HepG2 (cell line): ENCODE measurements around the gene RHBDL3. TPM values are rescaled to one million over a fixed set of nuclear protein-coding genes. Genes with fewer than 3 reads are reported as not detected.
A peak's percentile ranks its signal among the peaks of the same experiment; 100 is the strongest.

ENCODE experiments used
- ARID5B ChIP-seq: IDR thresholded peaks from 2 replicates; pipeline ENCODE4 v1.4.0; 2020; ENCODE audit warnings: mild to moderate bottlenecking, missing genetic modification reagents
- ATF5 ChIP-seq: sonication (generic); formaldehyde crosslinking; IDR thresholded peaks from 2 replicates; pipeline ENCODE4 v1.4.0; 2020; ENCODE audit warnings: mild to moderate bottlenecking, low read depth, missing genetic modification reagents
- BCL6 ChIP-seq: IDR thresholded peaks from 2 replicates; pipeline ENCODE4 v1.6.1; 2016; ENCODE audit warnings: missing genetic modification reagents, missing compliant biosample characterization
- GRHL1 ChIP-seq: sonication (generic); formaldehyde crosslinking; conservative IDR thresholded peaks from 2 replicates; pipeline ENCODE4 v1.8.0; 2022; ENCODE audit warnings: missing genetic modification reagents
- HCFC1 ChIP-seq: fragments of 150-350 bp; IDR thresholded peaks from 2 replicates; pipeline ENCODE4 v1.6.1; 2014; ENCODE audit warnings: low read depth, low read length
- HNF4G ChIP-seq, 2 experiments: sonication (generic) in 1 of 2; formaldehyde crosslinking in 1 of 2; IDR thresholded peaks; 2 replicates each; pipeline versions ENCODE4 v1.4.0 to v1.6.1; 2011 to 2020; ENCODE audit warnings: borderline replicate concordance in 2 of 2, low read depth in 2 of 2, mild to moderate bottlenecking in 2 of 2, low read length in 1 of 2, missing genetic modification reagents in 1 of 2, moderate library complexity in 1 of 2
- KDM1A ChIP-seq: IDR thresholded peaks from 2 replicates; pipeline ENCODE4 v1.6.1; 2016; ENCODE audit warnings: missing compliant biosample characterization
- MIER3 ChIP-seq: IDR thresholded peaks from 2 replicates; pipeline ENCODE4 v1.6.1; 2016; ENCODE audit warnings: missing compliant biosample characterization, borderline replicate concordance
- NFYC ChIP-seq: IDR thresholded peaks from 2 replicates; pipeline ENCODE4 v1.6.1; 2016; ENCODE audit warnings: missing genetic modification reagents, missing compliant biosample characterization
- RCOR2 ChIP-seq: IDR thresholded peaks from 2 replicates; pipeline ENCODE4 v1.6.1; 2016; ENCODE audit warnings: missing biosample characterization, missing genetic modification reagents
- SIX4 ChIP-seq: sonication (generic); formaldehyde crosslinking; IDR thresholded peaks from 2 replicates; pipeline ENCODE4 v1.4.0; 2020; ENCODE audit warnings: missing genetic modification reagents
- TRAFD1 ChIP-seq: sonication (generic); formaldehyde crosslinking; IDR thresholded peaks from 2 replicates; pipeline ENCODE4 v1.5.1; 2020; ENCODE audit warnings: missing genetic modification reagents, mild to moderate bottlenecking, borderline replicate concordance
- ZNF430 ChIP-seq: sonication (generic); formaldehyde crosslinking; IDR thresholded peaks from 2 replicates; pipeline ENCODE4 v1.9.0; 2021; ENCODE audit warnings: mild to moderate bottlenecking, missing genetic modification reagents
- ZNF451 ChIP-seq: sonication (generic); formaldehyde crosslinking; IDR thresholded peaks from 2 replicates; pipeline ENCODE4 v1.5.0; 2020; ENCODE audit warnings: mild to moderate bottlenecking, missing genetic modification reagents
- ZNF564 ChIP-seq: sonication (generic); formaldehyde crosslinking; IDR thresholded peaks from 2 replicates; pipeline ENCODE4 v1.8.1; 2023; ENCODE audit warnings: mild to moderate bottlenecking, missing genetic modification reagents
- ZNF619 ChIP-seq: sonication (generic); formaldehyde crosslinking; IDR thresholded peaks from 2 replicates; pipeline ENCODE4 v1.4.0; 2020; ENCODE audit warnings: mild to moderate bottlenecking, missing genetic modification reagents
- ZNF724P ChIP-seq: sonication (generic); formaldehyde crosslinking; IDR thresholded peaks from 2 replicates; pipeline ENCODE4 v1.8.0; 2022; ENCODE audit warnings: missing genetic modification reagents, borderline replicate concordance
- ZNF792 ChIP-seq: IDR thresholded peaks from 2 replicates; pipeline ENCODE4 v1.6.1; 2016
- ZNF800 ChIP-seq: sonication (generic); formaldehyde crosslinking; IDR thresholded peaks from 2 replicates; pipeline ENCODE4 v1.4.0; 2020; ENCODE audit warnings: missing genetic modification reagents
- polyA plus RNA-seq, 8 experiments: library from polyadenylated mRNA; depleted of rRNA in 3 of 8; stranded (reverse) in 7 of 8; unstranded in 1 of 8; fragments of >200 nt; fragmentation: Illumina TruSeq in 4 of 8; extraction: Trizol in 4 of 8; gene quantifications; 2 replicates each; pipeline versions ENCODE4 v1.2.1 to v1.2.3, GENCODE V29; 2011 to 2016; ENCODE audit warnings: low read depth in 4 of 8, missing spikeins in 1 of 8, mixed read lengths in 1 of 8; ENCODE audit not compliant: insufficient read depth in 1 of 8
- total RNA-seq, 5 experiments: library from RNA; depleted of rRNA; stranded (reverse); fragments of >200 nt; fragmentation: Illumina TruSeq; extraction: Trizol; gene quantifications; 2 replicates each; pipeline ENCODE4 v1.2.3, GENCODE V29; 2016; ENCODE audit warnings: low read depth in 1 of 5

RHBDL3 gene
- total and polyA plus RNA-seq, 2 of the 13 experiments (the other 11 are each of a cell fraction or from before 2014, with no cell fraction given), result 0.09 TPM; not detected in 1

- peak; percentile 66; the same call in 1 of the 2 replicates for TF ChIP-seq MIER3 (CRISPR knock-in tag)
- peak; percentile 38; the same call in 1 of the 2 replicates for TF ChIP-seq HNF4G (IDR thresholded peaks at IDR 0.05; ENCODE audit: borderline replicate concordance, low read depth, low read length)
- TF ChIP-seq HNF4G (CRISPR knock-in tag; IDR thresholded peaks at IDR 0.05; ENCODE audit: borderline replicate concordance, low read depth), result no peak
- no peak for TF ChIP-seq ATF5 (CRISPR knock-in tag)
- TF ChIP-seq ZNF792 (CRISPR knock-in tag), result peak; percentile 83
- 0 out of 2 replicates have a peak, but pooled peaks have one; percentile 50 for TF ChIP-seq TRAFD1 (CRISPR knock-in tag)
- peak; percentile 78; the same call in 1 of the 2 replicates for TF ChIP-seq ZNF564 (CRISPR knock-in tag)
- TF ChIP-seq RCOR2 (CRISPR knock-in tag), result 0 out of 2 replicates have a peak, but pooled peaks have one; percentile 20
- TF ChIP-seq GRHL1, result no peak
- peak; percentile 61; the same call in 1 of the 2 replicates for TF ChIP-seq HCFC1
- peak; percentile 85 for TF ChIP-seq KDM1A (CRISPR knock-in tag)
- peak; percentile 78 for TF ChIP-seq SIX4 (CRISPR knock-in tag)
- TF ChIP-seq ZNF430 (CRISPR knock-in tag), result peak; percentile 59
- peak; percentile 44; the same call in 1 of the 2 replicates for TF ChIP-seq NFYC (CRISPR knock-in tag)
- TF ChIP-seq ZNF724P, result no peak
- TF ChIP-seq BCL6 (CRISPR knock-in tag), result peak; percentile 71
- peak; percentile 32; the same call in 1 of the 2 replicates for TF ChIP-seq ZNF619 (CRISPR knock-in tag)
- TF ChIP-seq ARID5B, result peak; percentile 83
- TF ChIP-seq ZNF451 (CRISPR knock-in tag), result peak; percentile 86; the same call in 1 of the 2 replicates
- peak; percentile 67; the same call in 1 of the 2 replicates for TF ChIP-seq ZNF800
Measured at GRCh38 chr17:32341857-32342602, 76.4 kb downstream of the RHBDL3 start, which contains the start of gene C17orf75 (continued).
